Activated CD8-positive, alpha-beta memory T cell treated with anti-CD3 and anti-CD28 coated beads for 1 hour (primary cell): ENCODE results near the gene RIMS1.

Source experiments
- DNase-seq, 2 donors: peaks; one replicate each; pipeline ENCODE4 v3.0.0-alpha.2; 2020; ENCODE audit warnings: low read depth in 1 of 2; ENCODE audit errors: extremely low read depth in 1 of 2

The RIMS1 gene

GRCh38 chr6:72410769-72411168 is 524.4 kb downstream of the RIMS1 start:
- no peak for DNase-seq

DNA sequence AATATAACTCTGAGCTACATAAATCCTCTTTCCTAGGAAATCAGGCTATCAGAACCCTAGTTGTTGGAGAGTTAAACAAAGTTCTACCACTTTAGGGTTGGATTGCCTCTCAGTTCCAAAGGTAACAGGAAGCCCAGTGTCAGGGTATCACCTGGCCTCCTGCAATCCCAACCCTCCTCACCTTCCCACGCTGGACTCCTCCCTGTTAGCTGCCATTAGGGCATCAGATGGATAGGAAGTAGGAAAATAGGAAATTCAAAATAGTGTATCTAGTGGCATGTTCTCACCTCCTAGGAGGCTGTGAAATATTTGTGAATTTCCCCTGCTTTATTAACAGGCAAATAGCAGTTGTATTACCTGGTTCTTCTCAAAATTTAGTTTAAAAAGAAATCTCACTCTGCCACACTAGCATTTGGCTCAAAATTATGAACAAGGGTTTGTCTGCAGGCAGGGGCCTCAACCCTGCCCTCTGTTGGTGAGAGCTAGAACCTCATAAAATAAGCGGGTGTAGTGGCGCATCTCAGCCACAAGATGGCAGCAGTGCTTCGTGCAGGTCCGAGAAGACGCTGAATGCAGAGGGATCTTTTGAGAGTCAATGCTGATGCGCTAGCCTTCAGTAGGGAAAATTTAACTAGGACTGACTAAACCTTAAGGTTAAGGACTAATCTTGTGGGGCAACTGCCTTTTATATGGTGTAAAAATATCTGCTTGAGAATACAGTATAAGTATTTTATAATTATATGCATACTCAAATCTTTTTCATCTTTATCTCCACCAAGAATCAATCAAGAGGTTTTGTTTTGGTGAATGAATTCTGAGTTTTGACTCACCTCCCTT is 525.7 kb downstream of the RIMS1 start:
- peak; percentile 29 to 51 for DNase-seq

- DNase-seq = no peak
Observed at GRCh38 chr6:72412709-72413044, 526.3 kb downstream of the RIMS1 start.

GRCh38 chr6:72413884-72414283 is 527.5 kb downstream of the RIMS1 start:
- no peak for DNase-seq

GRCh38 chr6:72414657-72415056 is 528.3 kb downstream of the RIMS1 start:
- DNase-seq = no peak

GRCh38 chr6:72416744-72417465 is 530.6 kb downstream of the RIMS1 start:
- DNase-seq = no peak

DNA sequence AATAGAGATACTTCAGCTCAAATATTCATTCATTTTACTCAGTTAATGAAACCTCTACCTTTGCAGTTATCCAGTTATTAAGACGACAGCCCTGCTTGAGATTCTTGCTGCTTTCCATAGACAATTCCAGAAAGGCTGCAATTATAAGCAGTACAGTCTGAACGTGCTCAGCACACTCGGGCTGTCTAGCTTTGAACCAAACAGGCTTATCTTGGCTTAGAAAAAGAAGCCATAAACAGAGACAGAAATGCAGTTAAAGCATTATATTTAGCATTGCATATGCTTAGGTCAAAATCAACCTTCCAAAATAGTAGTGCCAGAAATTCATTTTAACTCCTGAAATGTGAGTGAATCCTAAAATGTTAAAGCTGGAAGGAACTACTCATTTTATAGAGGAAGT is 531.4 kb downstream of the RIMS1 start:
- DNase-seq = no peak

DNA sequence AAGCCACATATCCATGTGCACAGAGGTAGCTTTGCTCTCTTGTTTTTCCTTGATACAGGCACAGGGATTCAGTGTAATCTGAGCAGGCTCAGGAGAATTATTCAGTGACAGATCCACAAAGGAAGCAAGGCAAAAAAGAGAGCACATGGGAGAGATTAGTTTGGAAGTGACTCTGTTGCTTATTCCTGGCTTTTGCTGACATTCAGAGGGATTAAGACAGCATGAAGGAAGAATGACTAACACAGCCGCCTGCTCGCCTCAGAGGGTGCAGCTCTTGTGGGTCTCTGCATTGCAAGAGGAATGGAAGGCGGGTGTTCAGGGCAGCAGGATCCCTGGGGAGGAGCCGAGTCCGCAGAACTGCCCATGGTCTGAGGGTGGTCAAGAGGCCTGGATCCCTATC is 532.1 kb downstream of the RIMS1 start:
- DNase-seq = no peak

- DNase-seq = no peak
Observed at GRCh38 chr6:72419966-72420365, 533.6 kb downstream of the RIMS1 start.

GRCh38 chr6:72420409-72420808 is 534.1 kb downstream of the RIMS1 start:
- no peak for DNase-seq

DNA sequence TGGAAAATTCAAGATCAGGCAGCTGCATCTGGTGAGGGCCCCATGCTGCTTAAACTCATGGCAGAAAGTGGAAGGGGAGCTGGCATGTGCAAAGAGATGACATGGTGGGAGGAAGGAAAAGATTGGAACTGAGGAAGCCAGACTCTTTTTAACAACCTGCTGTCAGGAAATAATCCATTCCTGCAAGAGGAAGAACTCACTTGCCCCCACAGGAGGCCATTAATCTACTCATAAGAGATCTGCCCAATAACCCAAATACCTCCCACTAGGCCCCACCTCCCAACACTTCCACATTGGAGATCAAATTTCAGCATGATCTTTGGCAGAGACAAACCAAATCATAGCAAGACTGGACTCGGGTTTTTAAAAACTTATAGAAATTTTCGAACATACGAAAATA is 535.0 kb downstream of the RIMS1 start:
- DNase-seq = no peak

DNA sequence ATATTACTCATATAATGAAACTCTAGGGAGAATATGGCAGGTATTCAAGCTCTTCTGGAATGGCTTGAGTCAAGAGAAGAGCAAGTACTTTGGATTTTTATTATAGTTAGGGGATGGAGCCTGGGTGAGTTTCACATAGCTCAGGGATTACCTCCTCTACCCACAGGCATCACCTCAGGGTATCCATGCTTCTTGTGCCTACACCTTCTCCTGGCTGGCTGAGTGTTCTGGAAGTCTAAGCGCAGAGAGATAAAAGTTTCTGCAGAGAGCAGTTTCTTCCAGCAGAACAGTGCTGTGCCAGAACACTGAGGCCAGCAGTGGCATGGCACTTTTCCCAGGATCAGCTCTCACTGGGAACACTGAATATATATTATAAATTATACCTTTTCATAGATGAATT is 535.8 kb downstream of the RIMS1 start:
- no peak for DNase-seq

- no peak for DNase-seq
Observed at GRCh38 chr6:72424476-72424875, 538.1 kb downstream of the RIMS1 start.

DNA sequence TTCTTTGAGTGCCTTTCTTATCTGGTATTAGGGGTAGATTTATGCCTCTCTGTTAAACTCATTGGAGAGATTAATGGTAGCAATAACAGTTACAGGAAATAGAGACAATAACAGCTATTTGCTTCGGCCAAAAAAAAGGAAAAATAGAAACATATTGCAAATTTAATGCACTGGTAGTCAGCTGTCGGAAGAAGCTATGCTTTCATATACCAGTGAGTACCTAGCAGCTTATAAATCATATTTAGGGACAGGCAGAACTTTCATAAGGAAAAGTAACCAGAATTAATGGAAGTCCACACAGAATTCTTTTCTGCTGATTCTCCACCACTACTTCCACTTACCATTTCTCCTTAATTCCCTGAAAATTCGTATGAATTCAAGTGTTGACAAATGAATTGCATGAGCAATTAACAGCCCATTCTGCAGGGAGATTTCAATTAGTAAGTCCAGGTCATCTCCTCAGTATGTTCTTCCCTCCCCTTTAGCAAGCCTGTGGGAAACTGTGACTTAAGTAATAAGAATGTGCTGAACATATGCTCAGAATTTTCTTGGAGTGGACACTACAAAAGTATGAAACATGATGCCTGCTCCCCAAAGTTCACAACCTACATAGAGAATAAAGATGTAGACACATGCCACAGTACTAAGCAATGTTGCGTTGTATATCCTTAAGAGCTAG is 538.8 kb downstream of the RIMS1 start:
- DNase-seq = no peak

DNA sequence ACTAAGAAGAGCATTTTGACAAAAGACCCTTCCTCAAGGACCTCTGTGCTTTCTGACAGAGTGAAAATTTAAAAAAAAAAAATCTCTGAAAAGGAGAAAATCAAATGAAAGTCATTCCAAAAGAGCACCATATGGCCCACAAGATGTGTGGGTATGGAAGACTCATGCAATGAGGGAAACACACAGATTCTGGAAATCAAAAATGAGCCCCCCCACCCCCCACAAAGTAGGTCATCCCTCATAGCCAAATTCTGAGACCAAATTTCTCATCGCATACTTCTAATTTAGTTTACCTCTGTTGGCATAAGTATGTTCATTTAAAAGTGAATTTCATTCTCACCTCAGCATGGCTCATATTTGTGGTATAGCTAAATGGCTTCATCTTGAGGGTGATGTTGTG is 554.3 kb downstream of the RIMS1 start:
- no peak for DNase-seq

GRCh38 chr6:72446430-72446829 is 560.1 kb downstream of the RIMS1 start:
- no peak for DNase-seq
